ENCODE data around the gene SLC35A5.

SLC35A5 gene

GRCh38 chr3:112627919-112628466 lies 66.1 kb downstream of the SLC35A5 start:
- no peak for DNase-seq

DNA sequence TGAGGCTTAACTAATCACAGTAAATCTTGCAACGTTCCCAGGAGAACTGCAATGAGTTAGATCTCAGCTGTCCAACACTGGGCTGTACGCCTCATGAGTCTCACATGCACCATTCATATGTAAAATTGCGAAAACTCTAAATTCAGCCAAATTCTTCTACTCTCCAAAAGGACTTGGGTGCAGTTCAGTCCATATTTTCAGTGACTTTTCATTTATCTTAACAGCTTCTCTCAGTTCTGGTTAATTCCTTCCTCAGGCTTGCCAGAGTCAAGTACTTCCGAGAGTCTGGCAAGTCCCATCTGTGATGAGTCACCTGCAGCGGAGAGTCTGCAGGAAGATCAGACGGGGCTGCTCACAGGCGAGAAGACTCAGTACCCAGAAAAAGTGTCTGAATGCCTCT lies 67.6 kb downstream of the SLC35A5 start:
- no peak for DNase-seq

DNA sequence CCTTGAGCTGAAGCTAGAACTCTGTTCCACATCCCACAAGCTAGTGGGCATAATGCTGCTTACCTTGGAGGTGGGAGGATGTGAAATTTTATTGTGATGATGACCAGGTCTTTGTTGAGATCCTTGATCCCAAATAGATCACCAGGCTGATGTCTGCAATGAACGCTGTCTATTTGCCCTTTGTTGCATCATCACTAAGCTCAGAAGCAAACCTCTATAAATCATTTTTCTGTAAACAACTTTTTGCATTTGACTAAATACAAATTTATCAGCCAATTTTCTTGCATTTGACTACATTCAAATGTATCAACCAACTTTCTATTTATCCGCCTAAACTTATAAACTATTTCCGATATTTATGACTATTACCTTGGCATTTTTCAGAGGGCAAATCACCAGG lies 69.4 kb downstream of the SLC35A5 start:
- DNase-seq = no peak

GRCh38 chr3:112632596-112632995 lies 70.8 kb downstream of the SLC35A5 start:
- DNase-seq = no peak

DNA sequence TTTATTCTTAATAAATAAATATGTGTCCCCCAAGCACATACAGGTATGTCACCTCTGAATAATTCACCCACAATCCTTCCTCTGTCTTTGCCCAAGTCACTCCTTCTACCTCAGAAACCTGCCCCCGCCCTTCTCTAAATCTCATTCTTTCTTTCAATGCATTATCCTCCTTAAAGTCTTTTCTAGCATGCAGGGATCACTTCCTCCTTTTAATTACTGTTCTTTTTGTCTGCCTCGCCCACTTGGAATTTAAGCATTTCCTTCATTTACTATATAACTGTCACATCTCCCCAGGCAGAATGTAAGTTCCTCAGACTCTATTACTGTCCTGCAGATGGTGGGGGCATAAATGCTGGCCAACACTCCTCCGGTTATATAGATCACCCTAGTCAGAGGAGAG lies 71.3 kb downstream of the SLC35A5 start:
- no peak for DNase-seq

- no peak for DNase-seq
These were observed 71.9 kb downstream of the SLC35A5 start for GRCh38 chr3:112633757-112634156.

DNA sequence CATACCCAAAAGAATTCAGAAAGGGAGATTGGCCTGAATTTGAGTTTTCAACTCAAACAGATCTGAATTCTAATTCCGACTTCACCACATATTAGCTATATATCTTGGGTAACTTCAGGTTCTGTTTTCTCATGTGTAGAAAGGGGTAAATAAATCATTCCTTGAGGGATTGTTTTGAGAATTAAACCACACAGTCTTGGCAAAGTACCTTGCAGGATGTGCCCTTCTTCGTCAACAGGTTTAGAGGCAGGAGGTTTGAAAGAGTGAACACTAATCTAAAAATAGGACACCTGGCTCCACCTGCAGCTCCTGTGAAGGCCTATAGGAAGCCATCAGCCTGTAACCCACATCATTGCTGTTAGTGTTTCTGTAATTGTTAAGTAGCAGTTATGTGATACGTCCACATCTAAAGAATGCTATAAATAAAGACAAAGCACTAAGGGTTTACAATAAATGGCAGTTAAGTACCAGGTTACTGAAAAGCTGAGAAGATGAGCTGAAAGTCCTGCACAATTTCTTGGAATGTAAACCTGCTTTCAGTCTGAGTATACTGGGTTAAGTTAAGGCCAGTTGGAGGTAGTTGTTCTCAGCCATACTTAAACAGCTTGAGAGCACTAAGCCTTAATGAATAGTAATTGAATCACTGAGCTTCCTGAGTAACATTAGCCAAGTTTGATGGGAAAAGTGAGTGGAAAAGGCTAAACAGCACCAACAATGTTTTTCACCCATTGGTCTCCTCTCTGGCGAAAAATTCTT lies 73.1 kb downstream of the SLC35A5 start:
- no peak for DNase-seq
